KG1 (cell line): Measurements from ENCODE around the gene EIF4G3.
"Not testable (repeated sequence)": the region's sequence is repeated elsewhere in the genome, so short reads cannot be mapped to it uniquely, and the experiment has no call there.

Experiments used
- DNase-seq: peaks from one replicate; lab custom pipeline; 2025; lab: John Stamatoyannopoulos, UW

EIF4G3 gene

GRCh38 chr1:21105807-21106206, 70.9 kb downstream of the EIF4G3 start:
- no peak for DNase-seq

- DNase-seq, result no peak
These were observed 72.0 kb downstream of the EIF4G3 start for GRCh38 chr1:21104683-21105082.

GRCh38 chr1:21100481-21100921, 76.2 kb downstream of the EIF4G3 start:
- no peak for DNase-seq

GRCh38 chr1:21099869-21100131, 76.9 kb downstream of the EIF4G3 start:
- DNase-seq, result no peak

- DNase-seq, result no peak
These were observed 77.4 kb downstream of the EIF4G3 start for GRCh38 chr1:21099034-21099868.

GRCh38 chr1:21098186-21098915, 78.3 kb downstream of the EIF4G3 start:
- DNase-seq, result no peak

GRCh38 chr1:21097729-21098128, 79.0 kb downstream of the EIF4G3 start:
- DNase-seq, result no peak

- DNase-seq, result no peak
These were observed 80.7 kb downstream of the EIF4G3 start for GRCh38 chr1:21095976-21096375.

GRCh38 chr1:21094282-21094681, 82.4 kb downstream of the EIF4G3 start:
- DNase-seq, result not testable (repeated sequence)

GRCh38 chr1:21093271-21093958, 83.3 kb downstream of the EIF4G3 start:
- DNase-seq, result not testable (repeated sequence)

- not testable (repeated sequence) for DNase-seq
These were observed 84.2 kb downstream of the EIF4G3 start for GRCh38 chr1:21092545-21092944.

GRCh38 chr1:21091053-21091690, 85.5 kb downstream of the EIF4G3 start:
- DNase-seq, result not testable (repeated sequence)

- no peak for DNase-seq
These were observed 86.2 kb downstream of the EIF4G3 start for GRCh38 chr1:21090463-21090862.

GRCh38 chr1:21089731-21090130, 87.0 kb downstream of the EIF4G3 start:
- no peak for DNase-seq

GRCh38 chr1:21089299-21089698, 87.4 kb downstream of the EIF4G3 start:
- no peak for DNase-seq

- no peak for DNase-seq
These were observed 92.4 kb downstream of the EIF4G3 start for GRCh38 chr1:21084111-21084810.

- no peak for DNase-seq
These were observed 94.6 kb downstream of the EIF4G3 start for GRCh38 chr1:21082073-21082472.

GRCh38 chr1:21077085-21077484, 99.6 kb downstream of the EIF4G3 start:
- no peak for DNase-seq

- DNase-seq, result no peak
These were observed 104.0 kb downstream of the EIF4G3 start for GRCh38 chr1:21072721-21073120.

GRCh38 chr1:21069549-21069948, 107.1 kb downstream of the EIF4G3 start:
- DNase-seq, result no peak

- no peak for DNase-seq
These were observed 107.8 kb downstream of the EIF4G3 start for GRCh38 chr1:21068937-21069336.
